Suppressor macrophage (primary cell): ENCODE results near the gene PPARG.
A peak's percentile ranks its signal among the peaks of the same experiment; 100 is the strongest.
"Not testable (repeated sequence)": the region's sequence is repeated elsewhere in the genome, so short reads cannot be mapped to it uniquely, and the experiment has no call there.

ENCODE experiments used
- DNase-seq, 4 experiments: peaks; one replicate each; pipeline ENCODE4 v3.0.0-alpha.2; 2020 to 2022

The PPARG gene

GRCh38 chr3:12380461-12380860, 91.6 kb downstream of the PPARG start:
- DNase-seq, result peak in 1 of 4 experiments; percentile 21

- DNase-seq, result no peak
Observed at GRCh38 chr3:12381199-12381598, 92.3 kb downstream of the PPARG start.

- no peak for DNase-seq
Observed at GRCh38 chr3:12383218-12383617, 94.3 kb downstream of the PPARG start.

GRCh38 chr3:12384451-12385233, 95.8 kb downstream of the PPARG start:
- DNase-seq, result no peak

GRCh38 chr3:12386514-12387291, 97.8 kb downstream of the PPARG start:
- not testable (repeated sequence) for DNase-seq

GRCh38 chr3:12388185-12388584, 99.3 kb downstream of the PPARG start:
- no peak for DNase-seq

- no peak for DNase-seq
Observed at GRCh38 chr3:12392101-12392878, 103.4 kb downstream of the PPARG start.

GRCh38 chr3:12393894-12394293, 105.0 kb downstream of the PPARG start:
- DNase-seq, result peak; percentile 66 to 94 (median 78)

- DNase-seq, result peak; percentile 39 to 52 (median 45)
Observed at GRCh38 chr3:12394569-12395271, 105.8 kb downstream of the PPARG start.

GRCh38 chr3:12395349-12396012, 106.6 kb downstream of the PPARG start:
- peak in 2 of 4 experiments; percentile 28 to 37 for DNase-seq

GRCh38 chr3:12396471-12396870, 107.6 kb downstream of the PPARG start:
- peak; percentile 35 to 69 (median 64) for DNase-seq

- DNase-seq, result peak; percentile 34 to 71 (median 61)
Observed at GRCh38 chr3:12399226-12399625, 110.4 kb downstream of the PPARG start.

GRCh38 chr3:12400616-12401194, 111.8 kb downstream of the PPARG start:
- peak in 2 of 4 experiments; percentile 46 to 62 for DNase-seq

- DNase-seq, result no peak
Observed at GRCh38 chr3:12401208-12401607, 112.3 kb downstream of the PPARG start.

- DNase-seq, result peak; percentile 95 to 99 (median 96)
Observed at GRCh38 chr3:12405432-12406272, 116.8 kb downstream of the PPARG start.

GRCh38 chr3:12408984-12409683, 120.3 kb downstream of the PPARG start:
- no peak for DNase-seq

GRCh38 chr3:12409684-12410596, 121.1 kb downstream of the PPARG start:
- peak in 3 of 4 experiments; percentile 15 to 39 (median 16) for DNase-seq

GRCh38 chr3:12413721-12414255, 124.9 kb downstream of the PPARG start:
- peak; percentile 18 to 65 (median 44) for DNase-seq
